ENCODE measurements around the gene SLC1A7.

Gene SLC1A7

GRCh38 chr1:53132176-53132575 is 10.3 kb downstream of the SLC1A7 start:
- DNase-seq = no peak

GRCh38 chr1:53131590-53131938 is 10.9 kb downstream of the SLC1A7 start:
- no peak for DNase-seq

GRCh38 chr1:53130878-53131589 is 11.4 kb downstream of the SLC1A7 start:
- DNase-seq = no peak

- DNase-seq = no peak
Measured at GRCh38 chr1:53130598-53130877, 11.9 kb downstream of the SLC1A7 start.

GRCh38 chr1:53129891-53130597 is 12.4 kb downstream of the SLC1A7 start:
- no peak for DNase-seq

- no peak for DNase-seq
Measured at GRCh38 chr1:53128401-53128800, 14.0 kb downstream of the SLC1A7 start.

- DNase-seq = no peak
Measured at GRCh38 chr1:53127546-53127945, 14.9 kb downstream of the SLC1A7 start.

GRCh38 chr1:53126495-53126894 is 15.9 kb downstream of the SLC1A7 start:
- no peak for DNase-seq

- DNase-seq = no peak
Measured at GRCh38 chr1:53125623-53126360, 16.6 kb downstream of the SLC1A7 start.

- no peak for DNase-seq
Measured at GRCh38 chr1:53125122-53125521, 17.3 kb downstream of the SLC1A7 start.

- no peak for DNase-seq
Measured at GRCh38 chr1:53123453-53124140, 18.8 kb downstream of the SLC1A7 start.

GRCh38 chr1:53122961-53123413 is 19.5 kb downstream of the SLC1A7 start:
- no peak for DNase-seq

GRCh38 chr1:53122201-53122885 is 20.1 kb downstream of the SLC1A7 start:
- peak; percentile 13 for DNase-seq

GRCh38 chr1:53121319-53122172 is 20.9 kb downstream of the SLC1A7 start:
- DNase-seq = peak; percentile 70

- no peak for DNase-seq
Measured at GRCh38 chr1:53120659-53121058, 21.8 kb downstream of the SLC1A7 start.

GRCh38 chr1:53117836-53118235 is 24.6 kb downstream of the SLC1A7 start:
- no peak for DNase-seq

GRCh38 chr1:53116933-53117600 is 25.4 kb downstream of the SLC1A7 start:
- DNase-seq = no peak

- no peak for DNase-seq
Measured at GRCh38 chr1:53116307-53116810, 26.1 kb downstream of the SLC1A7 start.

- peak; percentile 53 for DNase-seq
Measured at GRCh38 chr1:53115403-53116306, 26.8 kb downstream of the SLC1A7 start.

Data from fibroblast of skin of right quadriceps (primary cell).